ENCODE results near the gene KYNU.
"Not testable (repeated sequence)": the region's sequence is repeated elsewhere in the genome, so short reads cannot be mapped to it uniquely, and the experiment has no call there.

Gene KYNU

DNA sequence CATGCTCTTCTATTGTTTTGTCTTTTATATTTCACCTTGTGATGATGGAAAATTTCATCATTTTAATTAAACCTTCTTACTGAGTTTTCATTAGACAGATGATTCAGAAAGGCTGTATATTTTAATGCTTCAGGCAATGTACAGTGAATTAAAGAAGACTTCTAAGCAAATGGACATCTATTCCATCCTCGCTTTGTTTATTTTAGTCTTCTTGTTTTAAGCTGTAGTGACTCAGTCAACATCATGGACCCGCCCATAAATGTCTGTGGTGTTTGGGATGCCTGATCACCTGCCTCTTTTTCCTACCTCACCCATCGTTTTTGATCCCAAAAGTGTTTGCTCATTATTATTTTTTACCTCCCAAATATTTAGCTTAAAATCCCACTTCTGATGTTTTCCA, 43.1 kb downstream of the KYNU start:
- FAIRE-seq, result no peak

DNA sequence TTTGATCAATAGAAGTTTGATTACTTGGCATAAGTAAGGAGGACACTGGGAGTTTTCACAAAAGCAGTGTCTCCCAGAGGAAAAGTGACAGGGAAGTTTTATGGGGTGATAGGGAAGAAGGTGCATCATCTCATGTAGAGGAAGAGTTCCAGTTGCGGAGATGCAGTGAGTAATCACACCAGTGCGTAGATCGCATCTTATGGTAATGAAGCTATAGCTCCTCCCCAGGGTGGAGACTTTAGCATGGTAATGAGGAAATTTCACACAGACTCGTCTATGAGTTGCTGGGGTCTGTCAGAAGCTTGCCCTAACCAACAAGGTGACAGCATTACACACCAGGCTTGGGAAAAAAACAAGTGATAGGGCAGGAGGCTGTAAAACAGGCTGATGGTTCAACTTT, 49.0 kb downstream of the KYNU start:
- no peak for FAIRE-seq

DNA sequence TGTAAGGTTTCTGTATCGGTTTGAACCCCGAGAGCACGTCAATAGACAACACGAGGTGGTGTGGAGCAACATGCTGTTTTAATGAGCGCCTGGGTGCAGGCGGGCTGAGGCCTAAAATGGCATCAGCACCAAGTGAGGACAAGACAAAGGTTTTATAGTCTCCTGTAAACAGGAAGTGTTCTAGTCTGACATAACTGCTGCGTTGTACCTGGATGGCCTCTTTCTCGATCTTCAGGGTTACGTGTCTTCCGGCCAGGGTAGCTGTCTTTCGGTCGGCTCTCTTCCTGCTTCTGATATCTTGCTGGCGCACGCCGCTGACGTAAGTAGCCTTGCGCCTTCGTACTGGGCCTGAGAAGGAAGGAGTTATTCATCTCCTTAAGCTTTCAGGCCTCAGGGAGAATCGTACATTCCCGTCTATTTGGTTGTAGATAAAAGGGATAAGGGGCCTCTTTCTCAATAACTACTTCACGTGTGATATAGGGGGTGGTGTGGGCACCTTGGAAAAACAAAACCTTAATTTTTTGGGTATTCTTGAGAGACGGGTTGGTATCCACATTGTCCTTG, 53.5 kb downstream of the KYNU start:
- no peak for FAIRE-seq

DNA sequence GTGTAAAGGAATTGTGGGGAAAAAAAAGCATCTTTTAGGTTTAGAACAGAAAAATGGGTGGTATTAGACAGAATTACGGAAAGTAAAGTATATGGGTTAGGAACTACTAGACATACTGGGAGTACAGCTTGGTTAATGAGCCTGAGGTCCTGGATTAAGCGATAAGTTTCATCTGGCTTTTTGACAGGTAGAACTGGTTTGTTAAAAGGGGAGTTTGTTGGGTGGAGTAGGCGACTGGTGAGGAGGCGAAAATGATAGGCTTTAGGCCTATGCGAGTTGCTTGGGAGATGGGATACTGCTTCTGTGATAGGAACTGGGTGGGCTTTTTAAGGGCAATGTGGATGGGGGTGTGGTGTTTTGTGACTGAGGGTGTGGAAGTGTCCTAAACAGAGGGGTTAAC, 56.5 kb downstream of the KYNU start:
- FAIRE-seq, result no peak

GRCh38 chr2:142935563-142936089, 58.2 kb downstream of the KYNU start:
- no peak for FAIRE-seq

DNA sequence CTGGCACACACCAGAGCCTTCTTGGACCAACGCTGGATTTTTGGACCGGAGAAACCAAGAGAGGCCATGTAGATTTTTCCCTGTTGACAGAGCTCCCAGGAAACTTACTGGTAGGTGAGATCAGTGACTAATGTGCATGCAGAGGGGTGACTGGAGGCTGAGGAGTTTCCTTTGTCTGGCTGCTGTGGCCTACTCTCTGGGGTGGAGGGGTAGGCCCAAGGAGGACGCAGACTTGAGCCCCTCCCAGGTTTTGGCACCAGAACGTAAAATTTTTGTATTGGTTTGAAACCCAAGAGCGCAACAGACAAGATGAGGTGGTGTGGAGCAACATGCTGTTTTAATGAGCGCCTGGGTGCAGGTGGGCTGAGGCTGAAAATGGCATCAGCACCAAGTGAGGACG, 59.2 kb downstream of the KYNU start:
- no peak for FAIRE-seq

DNA sequence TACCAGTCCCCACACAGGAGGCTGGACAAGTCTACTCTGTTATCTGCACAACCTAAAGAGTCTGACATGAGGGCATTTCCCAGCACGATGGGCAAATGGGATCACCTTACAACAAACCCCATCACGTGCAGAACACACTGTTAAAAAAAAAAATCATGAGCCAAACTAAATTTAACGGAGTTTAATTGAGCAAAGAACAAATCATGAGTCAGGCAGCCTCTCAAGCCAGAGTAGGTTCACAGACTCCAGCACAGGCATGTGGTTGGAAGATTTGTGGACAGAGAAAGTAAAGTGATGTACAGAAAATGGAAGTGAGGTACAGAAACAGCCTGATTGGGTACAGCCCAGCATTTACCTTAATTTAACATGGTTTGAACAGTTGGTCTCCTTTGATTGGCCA, 59.9 kb downstream of the KYNU start:
- no peak for FAIRE-seq

GRCh38 chr2:142938240-142938639, 60.8 kb downstream of the KYNU start:
- FAIRE-seq, result no peak

DNA sequence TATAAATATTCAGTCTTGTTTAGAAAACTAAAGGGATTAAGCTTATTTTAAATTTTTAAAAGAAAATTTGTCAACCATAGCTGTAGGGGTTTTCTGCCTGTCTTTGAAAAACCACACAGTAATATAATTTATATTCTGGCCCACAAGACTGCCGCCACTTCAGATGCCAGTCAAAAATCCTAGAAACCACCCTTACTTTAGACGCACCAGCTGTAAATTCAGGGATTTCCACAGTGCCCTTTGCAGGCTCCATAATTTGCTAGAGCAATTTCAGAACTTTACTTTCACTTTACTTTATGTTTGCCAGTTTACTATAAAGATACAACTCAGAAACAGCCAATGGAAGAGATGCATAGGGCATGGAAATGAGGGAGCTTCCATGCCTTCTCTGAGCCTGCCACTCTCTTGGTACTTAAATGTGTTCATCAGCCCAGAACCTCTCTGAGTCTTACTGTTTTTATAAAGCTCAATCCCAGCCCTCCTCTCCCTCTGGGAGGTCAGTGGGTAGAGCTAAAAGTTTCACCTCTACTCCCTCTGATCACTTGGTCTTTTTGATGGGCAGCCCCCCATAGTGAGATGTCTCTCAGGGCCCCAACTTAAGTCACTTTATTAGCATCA, 63.3 kb downstream of the KYNU start:
- FAIRE-seq, result no peak

DNA sequence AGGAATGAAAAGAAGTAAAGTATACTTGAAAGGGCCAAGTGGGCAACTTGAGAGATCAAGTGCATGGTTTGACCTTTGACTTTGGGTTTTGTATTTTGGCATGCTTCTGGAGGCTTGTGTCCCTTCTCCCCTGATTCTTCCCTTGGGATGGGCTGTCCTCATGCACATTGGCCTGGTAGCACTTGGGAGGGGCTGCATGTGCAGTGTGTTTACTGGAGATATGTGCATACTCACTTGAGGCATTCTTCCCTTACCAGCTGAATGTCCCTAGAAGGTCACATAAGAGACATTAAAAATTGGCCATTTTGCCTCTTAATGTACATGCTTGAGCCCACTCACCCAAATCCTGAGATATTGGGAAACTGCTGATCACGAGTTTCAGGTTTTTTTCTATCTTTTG, 65.2 kb downstream of the KYNU start:
- no peak for FAIRE-seq

DNA sequence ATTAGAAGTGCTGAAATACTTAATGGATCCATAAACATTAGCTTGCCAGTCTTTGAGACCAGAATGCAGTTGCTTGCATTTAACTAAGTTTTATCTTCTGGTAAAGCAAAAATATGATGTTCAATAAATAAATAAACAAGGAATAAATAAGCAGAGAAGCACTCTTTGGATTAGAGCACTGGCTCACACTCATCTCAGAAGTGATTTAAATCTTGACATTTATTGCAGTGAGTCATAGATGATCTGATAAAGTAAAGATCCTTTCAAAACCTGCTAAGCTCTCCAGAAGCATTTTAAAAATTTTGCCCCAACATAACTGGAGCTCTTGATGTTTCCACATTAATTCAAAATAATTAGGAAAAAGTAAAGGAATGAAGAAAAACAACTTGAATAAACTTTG, 66.8 kb downstream of the KYNU start:
- no peak for FAIRE-seq

- no peak for FAIRE-seq
These were observed 67.3 kb downstream of the KYNU start for GRCh38 chr2:142944721-142945120.

- FAIRE-seq, result no peak
These were observed 69.5 kb downstream of the KYNU start for GRCh38 chr2:142946941-142947340.

GRCh38 chr2:142948723-142949122, 71.3 kb downstream of the KYNU start:
- not testable (repeated sequence) for FAIRE-seq

GRCh38 chr2:142950323-142950722, 72.9 kb downstream of the KYNU start:
- not testable (repeated sequence) for FAIRE-seq

DNA sequence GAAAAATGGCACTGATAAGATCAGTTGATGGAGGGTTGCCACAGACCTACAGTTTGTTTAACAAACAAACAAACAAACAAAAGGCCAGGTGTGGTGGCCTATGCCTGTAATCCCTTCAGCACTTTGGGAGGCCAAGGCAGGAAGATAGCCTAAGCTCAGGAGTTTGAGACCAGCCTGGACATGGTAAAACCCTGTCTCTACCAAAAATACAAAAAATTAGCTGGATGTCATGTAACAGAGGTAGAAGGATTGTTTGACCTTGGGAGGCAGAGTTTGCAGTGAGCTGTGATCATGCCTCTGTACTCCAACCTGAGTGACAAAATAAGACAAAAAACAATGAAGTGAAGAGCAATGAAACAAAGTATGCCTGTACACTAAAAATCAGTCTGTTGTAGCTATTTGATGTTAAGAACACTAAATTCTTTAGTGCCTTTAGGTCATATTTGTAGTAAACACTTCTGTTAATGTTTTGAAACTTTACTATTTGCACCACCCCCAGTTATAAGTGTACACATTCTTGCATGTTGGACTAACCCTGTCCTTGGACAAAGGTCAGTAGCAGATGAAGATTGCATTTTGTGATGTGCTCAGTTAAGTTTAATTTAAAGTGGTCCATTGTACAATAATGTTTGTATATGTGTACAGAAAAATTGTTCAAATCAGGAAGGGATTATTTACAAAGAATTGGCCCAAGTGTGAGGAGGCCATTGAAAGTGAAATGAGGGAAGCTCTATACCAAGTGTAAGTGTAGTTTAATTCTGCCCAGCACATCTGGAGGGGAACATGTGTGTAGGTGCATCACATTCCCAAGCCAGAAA, 73.9 kb downstream of the KYNU start:
- no peak for FAIRE-seq

- FAIRE-seq, result no peak
These were observed 74.6 kb downstream of the KYNU start for GRCh38 chr2:142952018-142952417.

DNA sequence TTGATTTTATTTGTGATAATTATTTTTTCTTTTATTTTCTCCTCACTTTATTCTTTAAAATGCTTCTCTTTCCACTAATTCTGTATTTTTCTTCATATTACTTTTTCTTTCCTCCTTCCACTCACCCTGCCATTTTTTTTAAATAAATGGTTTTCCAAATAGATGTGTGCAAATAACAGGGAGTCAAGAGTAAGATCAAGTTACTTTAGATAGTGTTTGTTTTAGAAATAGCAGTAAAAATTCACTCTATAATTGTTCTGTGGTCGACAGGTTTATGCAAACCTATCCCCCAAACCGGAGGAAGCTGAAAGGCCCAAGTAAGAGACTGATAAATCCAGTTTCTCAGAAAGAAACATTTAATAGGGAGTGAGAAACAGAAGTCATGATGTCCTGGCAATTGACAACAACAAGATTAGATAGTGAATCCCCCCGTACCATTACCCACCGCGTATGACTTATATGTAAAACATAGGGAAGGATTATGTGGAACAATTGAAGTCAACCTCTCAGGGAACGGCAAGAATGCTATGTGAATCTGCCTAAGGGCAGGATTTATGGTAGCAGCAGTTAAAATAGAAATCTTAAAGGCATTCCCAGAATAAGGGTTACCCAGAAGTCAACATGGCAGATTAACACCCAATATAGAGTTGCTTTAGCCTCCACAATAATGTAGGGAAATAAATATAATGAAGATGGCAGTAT, 75.5 kb downstream of the KYNU start:
- FAIRE-seq, result no peak

- no peak for FAIRE-seq
These were observed 77.0 kb downstream of the KYNU start for GRCh38 chr2:142954493-142954892.

DNA sequence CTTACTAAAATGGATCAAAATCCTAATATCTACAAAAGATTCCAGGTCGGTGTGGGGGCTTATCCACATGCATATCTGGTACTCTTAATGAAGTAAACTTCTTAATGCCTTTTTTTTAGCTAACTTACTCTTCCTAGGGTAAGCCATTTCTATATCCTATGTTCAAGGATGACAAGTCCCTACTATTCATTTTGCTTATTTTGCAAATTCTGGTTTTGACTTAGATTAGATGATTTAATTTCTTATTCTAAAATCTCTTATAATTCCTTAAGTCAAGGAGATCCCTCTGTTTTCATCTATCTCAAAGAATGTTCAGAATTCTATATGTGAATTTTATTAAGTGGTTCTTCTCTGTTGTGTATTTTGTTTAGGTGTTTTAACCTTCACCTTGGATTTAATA, 79.7 kb downstream of the KYNU start:
- no peak for FAIRE-seq

DNA sequence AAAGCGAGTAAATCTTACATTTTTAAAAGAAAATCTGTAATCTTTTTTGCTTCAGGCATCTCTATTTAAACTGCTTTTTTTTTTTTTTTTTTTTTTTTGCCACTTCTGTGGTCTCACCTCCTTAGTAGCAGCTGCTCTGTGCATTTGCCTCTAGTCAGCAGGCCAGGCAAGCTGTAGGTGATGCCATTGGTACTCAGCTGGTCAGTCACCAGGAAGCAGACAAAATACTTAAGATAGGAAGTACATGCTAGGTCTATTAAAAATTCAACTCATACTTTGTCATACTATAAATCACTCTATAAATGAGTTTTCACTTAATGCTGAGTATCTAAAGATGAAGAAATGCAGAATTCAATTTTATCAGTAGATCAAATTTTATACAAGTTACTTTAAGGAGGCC, 83.7 kb downstream of the KYNU start:
- FAIRE-seq, result no peak

DNA sequence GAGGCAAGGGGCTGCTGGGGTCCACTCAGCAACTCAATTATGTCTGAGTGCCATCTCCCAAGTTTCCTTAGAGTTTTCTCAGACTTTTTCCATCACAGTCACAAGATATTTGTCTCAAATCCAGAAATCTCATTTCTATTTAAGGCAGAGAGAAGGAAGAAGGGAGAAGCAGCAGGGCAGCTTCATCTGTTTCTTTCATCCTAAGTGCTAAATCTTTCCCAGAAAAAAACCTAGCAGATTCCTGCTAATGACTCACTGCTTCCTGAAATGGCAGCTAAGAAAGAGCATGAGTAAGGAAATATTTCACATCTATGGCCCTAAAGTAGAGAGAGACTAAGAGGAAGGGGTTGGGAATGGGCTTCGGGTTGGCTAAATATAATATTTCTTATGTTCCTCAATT, 88.0 kb downstream of the KYNU start:
- FAIRE-seq, result no peak

- FAIRE-seq, result no peak
These were observed 88.8 kb downstream of the KYNU start for GRCh38 chr2:142966284-142966683.

GRCh38 chr2:142967060-142967459, 89.6 kb downstream of the KYNU start:
- FAIRE-seq, result no peak
